Liver (tissue), 9 donors: ENCODE data around the gene ZFP92. TPM values are rescaled to one million over a fixed set of nuclear protein-coding genes. Genes with fewer than 3 reads are reported as not detected.

Experiments
- DNase-seq: peaks from one replicate; pipeline ENCODE4 v3.0.0-alpha.2; 2017; ENCODE audit warnings: low spot score
- H3K27ac ChIP-seq, 2 donors: one replicate each; pipeline ENCODE4 v1.7.0; 2013; ENCODE audit warnings: inconsistent platforms in 2 of 2, low read length in 2 of 2, control low read depth in 1 of 2, low read depth in 1 of 2, mild to moderate bottlenecking in 1 of 2
- H3K27me3 ChIP-seq, 4 donors: one replicate each; pipeline versions ENCODE4 v1.6.1 to v1.7.0; 2013; ENCODE audit warnings: low read length in 3 of 4, inconsistent platforms in 1 of 4, mild to moderate bottlenecking in 1 of 4, moderate library complexity in 1 of 4; ENCODE audit not compliant: control insufficient read depth in 4 of 4, insufficient read depth in 4 of 4
- H3K36me3 ChIP-seq, 4 donors: one replicate each; pipeline versions ENCODE4 v1.6.1 to v1.7.0; 2013; ENCODE audit warnings: low read length in 3 of 4, mild to moderate bottlenecking in 3 of 4, low read depth in 1 of 4, moderate library complexity in 1 of 4; ENCODE audit not compliant: control insufficient read depth in 4 of 4, insufficient read depth in 3 of 4
- H3K4me1 ChIP-seq, 4 donors: one replicate each; pipeline versions ENCODE4 v1.6.1 to v1.7.0; 2013; ENCODE audit warnings: low read length in 3 of 4, mild to moderate bottlenecking in 3 of 4, moderate library complexity in 1 of 4; ENCODE audit not compliant: control insufficient read depth in 4 of 4, insufficient read depth in 4 of 4
- H3K4me3 ChIP-seq, 3 donors: one replicate each; pipeline versions ENCODE4 v1.6.1 to v1.7.0; 2013; ENCODE audit warnings: low read length in 3 of 3, control low read depth in 1 of 3, low read depth in 1 of 3, mild to moderate bottlenecking in 1 of 3
- H3K9ac ChIP-seq, 2 donors: one replicate each; pipeline ENCODE4 v1.7.0; 2013; ENCODE audit warnings: low read length in 2 of 2, mild to moderate bottlenecking in 2 of 2, moderate library complexity in 2 of 2, control low read depth in 1 of 2, low read depth in 1 of 2
- H3K9me3 ChIP-seq, 4 donors: one replicate each; pipeline versions ENCODE4 v1.6.1 to v1.7.0; 2013; ENCODE audit warnings: low read length in 3 of 4; ENCODE audit not compliant: control insufficient read depth in 4 of 4
- EGR1 ChIP-seq, 2 donors: IDR thresholded peaks; 2 replicates each; pipeline ENCODE4 v1.6.1; 2016 to 2018; ENCODE audit warnings: antibody characterized with exemption in 2 of 2, low read depth in 2 of 2
- FOXA1 ChIP-seq: IDR thresholded peaks from 2 replicates; pipeline ENCODE4 v1.6.1; 2016; ENCODE audit warnings: antibody characterized with exemption
- FOXA2 ChIP-seq: IDR thresholded peaks from 2 replicates; pipeline ENCODE4 v1.6.1; 2016; ENCODE audit warnings: antibody characterized with exemption
- GABPA ChIP-seq, 2 donors: IDR thresholded peaks in 1 of 2; conservative IDR thresholded peaks in 1 of 2; 2 replicates each; pipeline ENCODE4 v1.6.1; 2016; ENCODE audit warnings: antibody characterized with exemption in 2 of 2, mild to moderate bottlenecking in 1 of 2, moderate library complexity in 1 of 2
- HNF4A ChIP-seq, 2 donors: conservative IDR thresholded peaks; 2 replicates each; pipeline ENCODE4 v1.6.1; 2016; ENCODE audit warnings: antibody characterized with exemption in 2 of 2, mild to moderate bottlenecking in 2 of 2
- HNF4G ChIP-seq: IDR thresholded peaks from 2 replicates; pipeline ENCODE4 v1.6.1; 2016; ENCODE audit warnings: antibody characterized with exemption
- JUND ChIP-seq, 2 donors: IDR thresholded peaks; 2 replicates each; pipeline ENCODE4 v1.6.1; 2016; ENCODE audit warnings: antibody characterized with exemption in 2 of 2
- NR2F2 ChIP-seq: IDR thresholded peaks from 2 replicates; pipeline ENCODE4 v1.6.1; 2016; ENCODE audit warnings: antibody characterized with exemption
- RAD21 ChIP-seq, 2 donors: IDR thresholded peaks; 2 replicates each; pipeline ENCODE4 v1.6.1; 2016; ENCODE audit warnings: antibody characterized with exemption in 2 of 2, mild to moderate bottlenecking in 2 of 2
- RXRA ChIP-seq, 2 donors: IDR thresholded peaks; 2 replicates each; pipeline ENCODE4 v1.6.1; 2017 to 2018; ENCODE audit warnings: antibody characterized with exemption in 2 of 2, mild to moderate bottlenecking in 1 of 2
- SP1 ChIP-seq: IDR thresholded peaks from 2 replicates; pipeline ENCODE4 v1.6.1; 2018; ENCODE audit warnings: antibody characterized with exemption, mild to moderate bottlenecking
- TAF1 ChIP-seq: conservative IDR thresholded peaks from 2 replicates; pipeline ENCODE4 v1.6.1; 2016; ENCODE audit warnings: antibody characterized with exemption, mild to moderate bottlenecking
- YY1 ChIP-seq: IDR thresholded peaks from 2 replicates; pipeline ENCODE4 v1.6.1; 2016; ENCODE audit warnings: antibody characterized with exemption, mild to moderate bottlenecking
- WGBS: extraction: QIAGEN DNeasy Blood & Tissue Kit; methylation state at CpG from one replicate; pipeline ENCODE4 v1.1.7; 2013; 5-methylcytosine and 5-hydroxymethylcytosine counted together
- polyA plus RNA-seq, 2 donors: library from polyadenylated mRNA; stranded (reverse) in 1 of 2; unstranded in 1 of 2; fragments of 200-250 nt in 1 of 2; fragments of >200 nt in 1 of 2; fragmentation: Nextera tagmentation in 1 of 2; extraction: Ambion mirVana in 1 of 2; gene quantifications; one replicate each; pipeline versions ENCODE4 v1.2.1 to v1.2.3, GENCODE V29; 2013 to 2015
- total RNA-seq, 2 donors: library from RNA; depleted of rRNA; stranded (reverse); fragments of >200 nt; gene quantifications; one replicate each; pipeline ENCODE4 v1.2.3, GENCODE V29; 2014
- TF ChIP-seq, protein P1 (sequence below): IDR thresholded peaks from 2 replicates; pipeline ENCODE4 v1.6.1; 2016; ENCODE audit warnings: antibody characterized with exemption
- TF ChIP-seq, protein P2 (sequence below): IDR thresholded peaks from 2 replicates; pipeline ENCODE4 v1.6.1; 2016; ENCODE audit warnings: antibody characterized with exemption
- TF ChIP-seq, protein P3 (sequence below): fragments of 150-350 bp; IDR thresholded peaks from 2 replicates; pipeline ENCODE4 v1.5.1; 2017; ENCODE audit warnings: improper control_type of control experiment, low read depth, low read length; ENCODE audit not compliant: missing input control
- TF ChIP-seq, protein P4 (sequence below): IDR thresholded peaks from 2 replicates; pipeline ENCODE4 v1.6.1; 2016; ENCODE audit warnings: antibody characterized with exemption
- TF ChIP-seq, protein P5 (sequence below): IDR thresholded peaks from 2 replicates; pipeline ENCODE4 v1.6.1; 2016; ENCODE audit warnings: antibody characterized with exemption, mild to moderate bottlenecking
- donor health status: healthy.
- donor health status: healthy.
- donor health status: healthy.
- donor health status: healthy.
- donor health status: healthy.

The ZFP92 gene
- total and polyA plus RNA-seq, 4 donors, result 0.24 to 1.3 (median 0.44) TPM

DNA sequence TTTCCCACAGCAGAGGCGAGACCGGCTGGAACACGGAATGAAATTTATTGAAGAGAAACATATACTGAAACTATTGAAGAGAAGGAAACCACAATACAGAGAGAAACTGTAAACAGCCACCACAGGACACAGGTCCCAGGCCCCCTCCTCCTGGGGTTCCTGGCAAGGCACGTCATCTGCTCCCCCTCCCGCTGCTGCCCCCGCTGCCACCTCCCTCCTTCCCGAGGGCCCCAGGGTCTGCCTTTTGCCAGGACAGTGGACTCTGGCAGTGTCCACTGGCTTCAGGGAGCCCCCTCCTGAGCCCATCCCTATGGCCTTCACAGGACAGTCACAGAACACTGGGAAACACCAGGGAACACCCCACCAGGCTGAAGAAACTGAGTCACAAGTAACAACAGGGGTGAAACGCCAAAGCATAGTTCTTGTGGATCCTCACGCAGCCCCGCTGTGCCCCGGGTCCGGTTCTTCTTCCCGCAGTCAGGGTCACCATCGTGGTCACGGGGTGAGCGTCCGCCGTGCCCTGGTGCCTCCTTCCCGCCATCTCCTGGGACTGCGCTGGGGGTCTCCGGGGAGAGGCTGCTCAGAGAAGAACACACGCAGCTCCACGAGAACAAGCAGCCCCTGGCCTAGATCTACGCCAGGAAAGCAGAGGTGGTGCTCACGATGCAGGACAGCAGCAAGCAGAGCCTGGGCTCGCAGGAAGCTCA is 15.5 kb upstream of the ZFP92 start:
- Histone ChIP-seq H3K4me1 (no peaks in the 10 kb centered on the region), H3K27me3 (no peaks in the 10 kb centered on the region)

More for the DNA sequence above, 15.5 kb upstream of the ZFP92 start:
- WGBS, result 88% methylated on average over 26 of the region's 26 CpGs
- H3K9me3 ChIP-seq, result no peaks in the 10 kb centered on the region
- no peak overlapping the region for H3K4me3 ChIP-seq
- H3K9ac ChIP-seq, result no peak overlapping the region
- no peak for DNase-seq
- TF ChIP-seq FOXA2 (no peak), HNF4G (no peak), JUND (IDR thresholded peaks at IDR 0.05) (no peak), SP1 (no peak), FOXA1 (no peak), EGR1 (IDR thresholded peaks at IDR 0.05; ENCODE audit: low read depth in 2 of 2) (no peak), RXRA (IDR thresholded peaks at IDR 0.05) (no peak), RAD21 (IDR thresholded peaks at IDR 0.05) (no peak), HNF4A (conservative IDR thresholded peaks at IDR 0.05) (no peak), NR2F2 (no peak), TAF1 (no peak), YY1 (no peak), GABPA (IDR thresholded peaks at IDR 0.05 in 1 of 2, conservative IDR thresholded peaks at IDR 0.05 in 1 of 2) (no peak)
- TF ChIP-seq, protein P1, sequence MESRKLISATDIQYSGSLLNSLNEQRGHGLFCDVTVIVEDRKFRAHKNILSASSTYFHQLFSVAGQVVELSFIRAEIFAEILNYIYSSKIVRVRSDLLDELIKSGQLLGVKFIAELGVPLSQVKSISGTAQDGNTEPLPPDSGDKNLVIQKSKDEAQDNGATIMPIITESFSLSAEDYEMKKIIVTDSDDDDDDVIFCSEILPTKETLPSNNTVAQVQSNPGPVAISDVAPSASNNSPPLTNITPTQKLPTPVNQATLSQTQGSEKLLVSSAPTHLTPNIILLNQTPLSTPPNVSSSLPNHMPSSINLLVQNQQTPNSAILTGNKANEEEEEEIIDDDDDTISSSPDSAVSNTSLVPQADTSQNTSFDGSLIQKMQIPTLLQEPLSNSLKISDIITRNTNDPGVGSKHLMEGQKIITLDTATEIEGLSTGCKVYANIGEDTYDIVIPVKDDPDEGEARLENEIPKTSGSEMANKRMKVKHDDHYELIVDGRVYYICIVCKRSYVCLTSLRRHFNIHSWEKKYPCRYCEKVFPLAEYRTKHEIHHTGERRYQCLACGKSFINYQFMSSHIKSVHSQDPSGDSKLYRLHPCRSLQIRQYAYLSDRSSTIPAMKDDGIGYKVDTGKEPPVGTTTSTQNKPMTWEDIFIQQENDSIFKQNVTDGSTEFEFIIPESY, result no peak
- TF ChIP-seq, protein P2, sequence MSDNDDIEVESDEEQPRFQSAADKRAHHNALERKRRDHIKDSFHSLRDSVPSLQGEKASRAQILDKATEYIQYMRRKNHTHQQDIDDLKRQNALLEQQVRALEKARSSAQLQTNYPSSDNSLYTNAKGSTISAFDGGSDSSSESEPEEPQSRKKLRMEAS, result no peak
- TF ChIP-seq, protein P3, sequence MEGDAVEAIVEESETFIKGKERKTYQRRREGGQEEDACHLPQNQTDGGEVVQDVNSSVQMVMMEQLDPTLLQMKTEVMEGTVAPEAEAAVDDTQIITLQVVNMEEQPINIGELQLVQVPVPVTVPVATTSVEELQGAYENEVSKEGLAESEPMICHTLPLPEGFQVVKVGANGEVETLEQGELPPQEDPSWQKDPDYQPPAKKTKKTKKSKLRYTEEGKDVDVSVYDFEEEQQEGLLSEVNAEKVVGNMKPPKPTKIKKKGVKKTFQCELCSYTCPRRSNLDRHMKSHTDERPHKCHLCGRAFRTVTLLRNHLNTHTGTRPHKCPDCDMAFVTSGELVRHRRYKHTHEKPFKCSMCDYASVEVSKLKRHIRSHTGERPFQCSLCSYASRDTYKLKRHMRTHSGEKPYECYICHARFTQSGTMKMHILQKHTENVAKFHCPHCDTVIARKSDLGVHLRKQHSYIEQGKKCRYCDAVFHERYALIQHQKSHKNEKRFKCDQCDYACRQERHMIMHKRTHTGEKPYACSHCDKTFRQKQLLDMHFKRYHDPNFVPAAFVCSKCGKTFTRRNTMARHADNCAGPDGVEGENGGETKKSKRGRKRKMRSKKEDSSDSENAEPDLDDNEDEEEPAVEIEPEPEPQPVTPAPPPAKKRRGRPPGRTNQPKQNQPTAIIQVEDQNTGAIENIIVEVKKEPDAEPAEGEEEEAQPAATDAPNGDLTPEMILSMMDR, result no peak
- TF ChIP-seq, protein P4, sequence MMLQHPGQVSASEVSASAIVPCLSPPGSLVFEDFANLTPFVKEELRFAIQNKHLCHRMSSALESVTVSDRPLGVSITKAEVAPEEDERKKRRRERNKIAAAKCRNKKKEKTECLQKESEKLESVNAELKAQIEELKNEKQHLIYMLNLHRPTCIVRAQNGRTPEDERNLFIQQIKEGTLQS, result no peak
- TF ChIP-seq, protein P5, sequence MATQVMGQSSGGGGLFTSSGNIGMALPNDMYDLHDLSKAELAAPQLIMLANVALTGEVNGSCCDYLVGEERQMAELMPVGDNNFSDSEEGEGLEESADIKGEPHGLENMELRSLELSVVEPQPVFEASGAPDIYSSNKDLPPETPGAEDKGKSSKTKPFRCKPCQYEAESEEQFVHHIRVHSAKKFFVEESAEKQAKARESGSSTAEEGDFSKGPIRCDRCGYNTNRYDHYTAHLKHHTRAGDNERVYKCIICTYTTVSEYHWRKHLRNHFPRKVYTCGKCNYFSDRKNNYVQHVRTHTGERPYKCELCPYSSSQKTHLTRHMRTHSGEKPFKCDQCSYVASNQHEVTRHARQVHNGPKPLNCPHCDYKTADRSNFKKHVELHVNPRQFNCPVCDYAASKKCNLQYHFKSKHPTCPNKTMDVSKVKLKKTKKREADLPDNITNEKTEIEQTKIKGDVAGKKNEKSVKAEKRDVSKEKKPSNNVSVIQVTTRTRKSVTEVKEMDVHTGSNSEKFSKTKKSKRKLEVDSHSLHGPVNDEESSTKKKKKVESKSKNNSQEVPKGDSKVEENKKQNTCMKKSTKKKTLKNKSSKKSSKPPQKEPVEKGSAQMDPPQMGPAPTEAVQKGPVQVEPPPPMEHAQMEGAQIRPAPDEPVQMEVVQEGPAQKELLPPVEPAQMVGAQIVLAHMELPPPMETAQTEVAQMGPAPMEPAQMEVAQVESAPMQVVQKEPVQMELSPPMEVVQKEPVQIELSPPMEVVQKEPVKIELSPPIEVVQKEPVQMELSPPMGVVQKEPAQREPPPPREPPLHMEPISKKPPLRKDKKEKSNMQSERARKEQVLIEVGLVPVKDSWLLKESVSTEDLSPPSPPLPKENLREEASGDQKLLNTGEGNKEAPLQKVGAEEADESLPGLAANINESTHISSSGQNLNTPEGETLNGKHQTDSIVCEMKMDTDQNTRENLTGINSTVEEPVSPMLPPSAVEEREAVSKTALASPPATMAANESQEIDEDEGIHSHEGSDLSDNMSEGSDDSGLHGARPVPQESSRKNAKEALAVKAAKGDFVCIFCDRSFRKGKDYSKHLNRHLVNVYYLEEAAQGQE, result no peak
- H3K27ac ChIP-seq, result no peak overlapping the region
- no peaks in the 10 kb centered on the region for H3K36me3 ChIP-seq
